Brain microvascular endothelial cell (primary cell): ENCODE measurements around the gene ASB18.
A peak's percentile ranks its signal among the peaks of the same experiment; 100 is the strongest.

Experiments
- DNase-seq: peaks from one replicate; pipeline ENCODE4 v3.0.0-alpha.2; 2020
- H3K27ac ChIP-seq: fragments of 250-450 bp; sonication (Bioruptor Pico); 2 replicates; pipeline ENCODE4 v1.5.1; 2020; ENCODE audit warnings: mild to moderate bottlenecking, moderate library complexity
- H3K27me3 ChIP-seq: fragments of 250-450 bp; sonication (Bioruptor Pico); replicated peaks from 2 replicates; pipeline ENCODE4 v1.5.1; 2020; ENCODE audit warnings: mild to moderate bottlenecking
- H3K36me3 ChIP-seq: fragments of 250-450 bp; sonication (Bioruptor Pico); replicated peaks from 2 replicates; pipeline ENCODE4 v1.5.1; 2020; ENCODE audit warnings: mild to moderate bottlenecking
- H3K4me3 ChIP-seq: 2 replicates; pipeline ENCODE4 v1.5.1; 2011; ENCODE audit warnings: low read depth, mild to moderate bottlenecking, control low read depth, low read length, moderate library complexity
- CTCF ChIP-seq: IDR thresholded peaks from 2 replicates; pipeline ENCODE4 v1.5.1; 2011; ENCODE audit warnings: low read depth, mild to moderate bottlenecking, moderate library complexity, low read length, control low read depth, inconsistent platforms; ENCODE audit errors: missing control alignments
- in situ Hi-C: cut with HindIII; loops from 2 replicates; pipeline ENCODE4 v1.10.0; 2017; ENCODE audit warnings: low sequenced_read_pairs, low pct_ligation_motif_present

Gene ASB18

GRCh38 chr2:236177967-236178889, 86.0 kb downstream of the ASB18 start:
- in situ Hi-C loops: loop anchor here (25.0 kb wide), 1 partner anchor 391 kb away; no protein-coding TSS in a partner anchor

GRCh38 chr2:236177604-236177966, 86.6 kb downstream of the ASB18 start:
- no peak overlapping the region for H3K27ac ChIP-seq
- DNase-seq: no peak
- TF ChIP-seq CTCF: peak; percentile 75
- in situ Hi-C loops: loop anchor here (25.0 kb wide), 1 partner anchor 390 kb away; no protein-coding TSS in a partner anchor
- H3K27me3 ChIP-seq: peaks cover 3% of the 10 kb centered on the region
- H3K36me3 ChIP-seq: no peaks in the 10 kb centered on the region
- peak overlapping the region; percentile 15 for H3K4me3 ChIP-seq

More at GRCh38 chr2:236177967-236178889, 86.0 kb downstream of the ASB18 start:
- peak; percentile 49 for DNase-seq
- TF ChIP-seq CTCF: peak; percentile 89
- Histone ChIP-seq H3K27ac (peak overlapping the region; percentile 54), H3K4me3 (peak overlapping the region; percentile 53), H3K36me3 (no peaks in the 10 kb centered on the region), H3K27me3 (peaks cover 3% of the 10 kb centered on the region)

- in situ Hi-C loops: loop anchor here (25.0 kb wide), 1 partner anchor 390 kb away; no protein-coding TSS in a partner anchor
- Histone ChIP-seq H3K4me3 (no peak overlapping the region), H3K27me3 (peaks cover 9% of the 10 kb centered on the region), H3K36me3 (no peaks in the 10 kb centered on the region), H3K27ac (no peak overlapping the region)
- DNase-seq: no peak
- TF ChIP-seq CTCF: no peak
Observed at GRCh38 chr2:236176951-236177350, 87.3 kb downstream of the ASB18 start.

GRCh38 chr2:236176417-236176816, 87.8 kb downstream of the ASB18 start:
- Histone ChIP-seq H3K27ac (no peak overlapping the region), H3K4me3 (no peak overlapping the region), H3K27me3 (peaks cover 12% of the 10 kb centered on the region), H3K36me3 (no peaks in the 10 kb centered on the region)
- TF ChIP-seq CTCF: peak; percentile 85
- in situ Hi-C loops: loop anchor here (25.0 kb wide), 1 partner anchor 389 kb away; no protein-coding TSS in a partner anchor
- DNase-seq: no peak

- Histone ChIP-seq H3K4me3 (no peak overlapping the region), H3K36me3 (no peaks in the 10 kb centered on the region), H3K27me3 (peaks cover 18% of the 10 kb centered on the region), H3K27ac (no peak overlapping the region)
- in situ Hi-C loops: loop anchor here (25.0 kb wide), 1 partner anchor 388 kb away; no protein-coding TSS in a partner anchor
- DNase-seq: no peak
- TF ChIP-seq CTCF: no peak
Observed at GRCh38 chr2:236175548-236176150, 88.6 kb downstream of the ASB18 start.
